Uterus (tissue), 4 donors: ENCODE measurements around the gene FRMPD2. TPM values are rescaled to one million over a fixed set of nuclear protein-coding genes. Genes with fewer than 3 reads are reported as not detected.

ENCODE experiments used
- DNase-seq, 2 donors: peaks; one replicate each; pipeline ENCODE4 v3.0.0-alpha.2; 2019 to 2020
- H3K27ac ChIP-seq, 2 donors: fragments of 200-600 bp; sonication (generic); 1 replicate in 1 of 2; 2 replicates in 1 of 2; pipeline ENCODE4 v1.5.1; 2016 to 2018
- H3K27me3 ChIP-seq, 2 donors: fragments of 200-600 bp; sonication (generic); one replicate each; pipeline ENCODE4 v1.5.1; 2018 to 2019; ENCODE audit warnings: control low read depth in 1 of 2
- H3K36me3 ChIP-seq, 2 donors: fragments of 200-600 bp; sonication (generic); one replicate each; pipeline ENCODE4 v1.5.1; 2019; ENCODE audit warnings: control low read depth in 1 of 2
- H3K4me1 ChIP-seq, 2 donors: fragments of 200-600 bp; sonication (generic); one replicate each; pipeline ENCODE4 v1.5.1; 2018 to 2019; ENCODE audit warnings: control low read depth in 1 of 2
- H3K4me3 ChIP-seq, 2 donors: fragments of 200-600 bp; sonication (generic); 1 replicate in 1 of 2; 2 replicates in 1 of 2; pipeline ENCODE4 v1.5.1; 2018 to 2019; ENCODE audit warnings: mild to moderate bottlenecking in 1 of 2
- H3K9me3 ChIP-seq, 2 donors: fragments of 200-600 bp; sonication (generic); one replicate each; pipeline ENCODE4 v1.5.1; 2019; ENCODE audit warnings: control low read depth in 1 of 2
- POLR2A ChIP-seq, 2 donors: fragments of 450-650 bp; IDR thresholded peaks; one replicate each; pipeline ENCODE4 v1.6.1; 2016; ENCODE audit warnings: antibody characterized with exemption in 2 of 2, mild to moderate bottlenecking in 1 of 2, moderate library complexity in 1 of 2
- intact Hi-C: fragments of 100-400 bp; cut with DNase I; formaldehyde crosslinking; loops from one replicate; pipeline ENCODE4 v1.15.1; 2023; ENCODE audit warnings: low total_unique reads
- total RNA-seq, 4 donors: library from RNA; depleted of rRNA in 3 of 4; stranded (reverse); fragments of >200 nt in 3 of 4; gene quantifications; one replicate each; pipeline versions ENCODE4 v1.1.0 to v1.2.4, GENCODE V29; 2014 to 2023
- TF ChIP-seq, protein P1 (sequence below), 4 experiments: fragments of 200-600 bp in 2 of 4; fragments of 450-650 bp in 2 of 4; sonication (generic) in 2 of 4; IDR thresholded peaks; one replicate each; pipeline ENCODE4 v1.5.1; 2016 to 2019; ENCODE audit warnings: antibody characterized with exemption in 4 of 4, mild to moderate bottlenecking in 2 of 4, moderate library complexity in 1 of 4
- donor health status: DM: yes; HTN: yes; CAD: no.

The FRMPD2 gene
- total RNA-seq, 4 donors from 2014 or later = 0.21 to 2.5 (median 0.26) TPM; not detected in 1

GRCh38 chr10:48257407-48257961, 17.0 kb downstream of the FRMPD2 start:
- DNase-seq = no peak
- no peaks in the 10 kb centered on the region for H3K4me1 ChIP-seq
- H3K4me3 ChIP-seq = no peak overlapping the region
- intact Hi-C loops = no loop called here
- H3K27me3 ChIP-seq = no peaks in the 10 kb centered on the region
- no peaks in the 10 kb centered on the region for H3K36me3 ChIP-seq
- TF ChIP-seq POLR2A (IDR thresholded peaks at IDR 0.05) = no peak
- TF ChIP-seq, protein P1, sequence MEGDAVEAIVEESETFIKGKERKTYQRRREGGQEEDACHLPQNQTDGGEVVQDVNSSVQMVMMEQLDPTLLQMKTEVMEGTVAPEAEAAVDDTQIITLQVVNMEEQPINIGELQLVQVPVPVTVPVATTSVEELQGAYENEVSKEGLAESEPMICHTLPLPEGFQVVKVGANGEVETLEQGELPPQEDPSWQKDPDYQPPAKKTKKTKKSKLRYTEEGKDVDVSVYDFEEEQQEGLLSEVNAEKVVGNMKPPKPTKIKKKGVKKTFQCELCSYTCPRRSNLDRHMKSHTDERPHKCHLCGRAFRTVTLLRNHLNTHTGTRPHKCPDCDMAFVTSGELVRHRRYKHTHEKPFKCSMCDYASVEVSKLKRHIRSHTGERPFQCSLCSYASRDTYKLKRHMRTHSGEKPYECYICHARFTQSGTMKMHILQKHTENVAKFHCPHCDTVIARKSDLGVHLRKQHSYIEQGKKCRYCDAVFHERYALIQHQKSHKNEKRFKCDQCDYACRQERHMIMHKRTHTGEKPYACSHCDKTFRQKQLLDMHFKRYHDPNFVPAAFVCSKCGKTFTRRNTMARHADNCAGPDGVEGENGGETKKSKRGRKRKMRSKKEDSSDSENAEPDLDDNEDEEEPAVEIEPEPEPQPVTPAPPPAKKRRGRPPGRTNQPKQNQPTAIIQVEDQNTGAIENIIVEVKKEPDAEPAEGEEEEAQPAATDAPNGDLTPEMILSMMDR (IDR thresholded peaks at IDR 0.05) = no peak
- H3K9me3 ChIP-seq = no peaks in the 10 kb centered on the region
- no peak overlapping the region for H3K27ac ChIP-seq

GRCh38 chr10:48255722-48256121, 18.8 kb downstream of the FRMPD2 start:
- no peak overlapping the region for H3K27ac ChIP-seq
- H3K9me3 ChIP-seq = no peaks in the 10 kb centered on the region
- H3K27me3 ChIP-seq = no peaks in the 10 kb centered on the region
- H3K4me1 ChIP-seq = no peaks in the 10 kb centered on the region
- H3K36me3 ChIP-seq = no peaks in the 10 kb centered on the region
- intact Hi-C loops = no loop called here
- TF ChIP-seq, protein P1 (IDR thresholded peaks at IDR 0.05) = no peak
- no peak for TF ChIP-seq POLR2A (IDR thresholded peaks at IDR 0.05)
- no peak for DNase-seq
- no peak overlapping the region for H3K4me3 ChIP-seq

DNA sequence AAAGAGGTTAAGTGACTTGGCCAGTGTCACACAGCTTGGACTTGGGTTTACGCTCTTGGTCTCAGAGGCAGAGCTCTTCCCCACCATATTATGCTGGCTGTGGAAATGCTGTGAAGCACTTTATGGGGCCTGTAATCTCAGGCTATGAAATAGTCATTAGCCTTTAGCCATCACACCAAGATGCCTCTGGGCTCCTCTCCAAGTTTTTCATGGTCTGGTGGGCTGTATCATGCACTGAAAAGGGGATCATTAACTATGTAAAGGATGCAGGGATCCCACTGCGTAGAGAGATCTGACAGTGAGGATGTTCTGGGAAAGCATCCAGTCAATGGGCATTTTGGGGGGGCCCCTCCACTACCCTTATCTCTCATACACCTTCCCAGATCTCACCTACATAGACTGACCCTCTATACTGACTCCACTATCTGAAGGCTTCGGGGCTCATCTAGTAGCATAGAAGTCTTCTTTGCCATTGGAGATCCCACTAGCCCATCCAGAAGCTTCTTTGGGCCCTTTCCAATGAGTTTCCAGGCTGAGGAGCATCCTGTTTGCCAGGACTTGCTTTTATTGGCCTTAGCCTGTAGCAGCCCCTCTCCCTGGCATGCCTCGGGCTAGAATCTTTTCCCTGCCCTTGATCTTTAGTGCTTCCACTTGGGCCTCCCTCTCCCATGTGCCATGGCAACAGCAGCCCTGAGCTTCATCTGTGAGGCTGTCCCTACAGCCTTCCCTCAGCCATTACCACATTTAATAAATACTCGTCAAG, 19.6 kb downstream of the FRMPD2 start:
- H3K4me3 ChIP-seq = no peak overlapping the region

DNA sequence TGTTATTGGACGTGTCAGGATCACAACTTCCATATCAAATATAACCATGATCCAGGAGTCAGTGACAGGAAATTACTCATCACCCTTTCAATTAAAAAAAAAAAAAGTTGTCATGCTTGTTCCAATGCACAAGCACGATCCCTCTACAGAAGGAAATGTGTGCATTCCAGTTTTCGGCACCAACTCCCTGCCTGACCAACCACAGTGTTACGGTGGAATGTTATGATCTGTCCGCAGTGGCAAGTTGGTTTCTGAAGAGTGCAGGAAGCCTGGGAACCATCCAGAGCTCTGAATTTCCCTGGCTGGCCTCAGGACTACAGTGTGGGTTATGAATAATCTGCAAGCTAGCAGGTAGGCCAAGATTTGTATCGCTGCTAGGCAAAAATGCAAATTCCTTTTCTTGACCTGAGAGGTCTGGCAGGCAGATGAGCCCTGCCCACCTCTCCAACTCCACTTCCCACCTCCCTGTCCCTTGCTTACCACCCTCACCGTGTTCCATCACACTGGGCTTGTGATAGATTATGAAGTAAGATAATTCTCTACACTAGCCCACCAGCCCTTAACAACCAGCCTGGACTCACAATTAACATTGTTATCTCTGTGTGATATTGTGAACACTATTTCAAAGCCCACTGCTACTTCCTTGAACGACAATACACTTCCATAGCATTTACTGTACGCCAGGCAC, 20.4 kb downstream of the FRMPD2 start:
- no peak for TF ChIP-seq POLR2A (IDR thresholded peaks at IDR 0.05)
- TF ChIP-seq, protein P1 (IDR thresholded peaks at IDR 0.05) = no peak
- no peaks in the 10 kb centered on the region for H3K27me3 ChIP-seq
- no peaks in the 10 kb centered on the region for H3K4me1 ChIP-seq
- no peaks in the 10 kb centered on the region for H3K9me3 ChIP-seq
- no peak overlapping the region for H3K4me3 ChIP-seq
- no peak for DNase-seq
- intact Hi-C loops = no loop called here
- H3K36me3 ChIP-seq = no peaks in the 10 kb centered on the region
- H3K27ac ChIP-seq = no peak overlapping the region

More for the DNA sequence above, 19.6 kb downstream of the FRMPD2 start:
- intact Hi-C loops = no loop called here
- no peaks in the 10 kb centered on the region for H3K27me3 ChIP-seq
- no peaks in the 10 kb centered on the region for H3K36me3 ChIP-seq
- H3K9me3 ChIP-seq = no peaks in the 10 kb centered on the region
- DNase-seq = no peak
- TF ChIP-seq, protein P1 (IDR thresholded peaks at IDR 0.05) = no peak
- TF ChIP-seq POLR2A (IDR thresholded peaks at IDR 0.05) = no peak
- no peaks in the 10 kb centered on the region for H3K4me1 ChIP-seq
- H3K27ac ChIP-seq = no peak overlapping the region

DNA sequence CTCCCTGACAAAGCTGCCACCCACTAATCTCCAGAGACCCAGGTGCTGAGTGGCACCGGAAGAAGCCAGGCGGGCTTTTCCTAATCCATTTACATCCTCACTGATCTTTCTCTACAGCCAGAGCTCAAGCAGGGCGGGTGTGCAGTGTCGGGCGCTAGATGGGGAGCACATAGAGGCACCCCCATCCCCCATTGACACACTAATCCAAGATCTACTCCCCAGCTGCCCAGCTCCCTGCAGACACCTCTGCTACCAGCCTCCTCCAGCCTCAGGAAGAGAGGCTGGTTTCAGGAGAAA, 22.2 kb downstream of the FRMPD2 start:
- TF ChIP-seq, protein P1 (IDR thresholded peaks at IDR 0.05) = no peak
- TF ChIP-seq POLR2A (IDR thresholded peaks at IDR 0.05) = no peak
- no peak for DNase-seq
- no peaks in the 10 kb centered on the region for H3K36me3 ChIP-seq
- intact Hi-C loops = no loop called here
- H3K27ac ChIP-seq = no peak overlapping the region
- H3K27me3 ChIP-seq = no peaks in the 10 kb centered on the region
- H3K4me3 ChIP-seq = no peak overlapping the region
- no peaks in the 10 kb centered on the region for H3K4me1 ChIP-seq
- H3K9me3 ChIP-seq = no peaks in the 10 kb centered on the region
